K562 (cell line): ENCODE results near the gene ANXA2. TPM values are rescaled to one million over a fixed set of nuclear protein-coding genes. Genes with fewer than 3 reads are reported as not detected.

ENCODE experiments used
- CXXC5 ChIP-seq: fragments of 250-450 bp; sonication (Bioruptor Pico); IDR thresholded peaks from 2 replicates; pipeline ENCODE4 v1.8.0; 2022; ENCODE audit warnings: inconsistent platforms, mild to moderate bottlenecking, moderate library complexity
- DLX4 ChIP-seq: fragments of 250-450 bp; sonication (Bioruptor Pico); IDR thresholded peaks from 2 replicates; pipeline ENCODE4 v1.6.1; 2021; ENCODE audit warnings: mild to moderate bottlenecking
- EP400 ChIP-seq: fragments of 450-650 bp; IDR thresholded peaks from 2 replicates; pipeline ENCODE4 v1.6.1; 2017; ENCODE audit warnings: antibody characterized with exemption, mild to moderate bottlenecking, moderate library complexity
- FOSL1 ChIP-seq: fragments of 200-800 bp; sonication (Bioruptor generic); conservative IDR thresholded peaks from 2 replicates; pipeline ENCODE4 v1.6.1; 2016; ENCODE audit warnings: missing genetic modification characterization, missing compliant biosample characterization
- GABPB1 ChIP-seq: sonication (generic); formaldehyde crosslinking; IDR thresholded peaks from 2 replicates; pipeline ENCODE4 v1.8.0; 2022; ENCODE audit warnings: mild to moderate bottlenecking, missing genetic modification reagents
- KLF6 ChIP-seq: fragments of 250-450 bp; sonication (Bioruptor Pico); IDR thresholded peaks from 2 replicates; pipeline ENCODE4 v1.4.0; 2020; ENCODE audit warnings: mild to moderate bottlenecking, moderate library complexity, borderline replicate concordance
- MCM3 ChIP-seq: fragments of 450-650 bp; IDR thresholded peaks from 2 replicates; pipeline ENCODE4 v1.6.1; 2016
- MCM7 ChIP-seq, 2 experiments: fragments of 450-650 bp; IDR thresholded peaks; 2 replicates each; pipeline ENCODE4 v1.6.1; 2016 to 2018
- OTX1 ChIP-seq: fragments of 450-650 bp; formaldehyde crosslinking; IDR thresholded peaks from 2 replicates; pipeline ENCODE4 v1.4.0; 2022; ENCODE audit warnings: mild to moderate bottlenecking
- POLR2B ChIP-seq: fragments of 450-650 bp; IDR thresholded peaks from 2 replicates; pipeline ENCODE4 v1.6.1; 2018; ENCODE audit warnings: low read depth; ENCODE audit not compliant: partially characterized antibody
- PTRF ChIP-seq: fragments of 450-650 bp; IDR thresholded peaks from 2 replicates; pipeline ENCODE4 v1.6.1; 2016; ENCODE audit warnings: mild to moderate bottlenecking, missing genetic modification characterization, missing compliant biosample characterization
- SMARCE1 ChIP-seq: fragments of 450-650 bp; IDR thresholded peaks from 2 replicates; pipeline ENCODE4 v1.7.1; 2016; ENCODE audit warnings: mild to moderate bottlenecking
- TFE3 ChIP-seq: fragments of 450-650 bp; formaldehyde crosslinking; IDR thresholded peaks from 2 replicates; pipeline ENCODE4 v1.4.0; 2020; ENCODE audit warnings: mild to moderate bottlenecking, mixed read lengths
- VEZF1 ChIP-seq: fragments of 200-800 bp; sonication (Bioruptor generic); IDR thresholded peaks from 2 replicates; pipeline ENCODE4 v1.6.1; 2017; ENCODE audit warnings: missing genetic modification characterization, missing compliant biosample characterization
- ZC3H8 ChIP-seq: fragments of 450-650 bp; IDR thresholded peaks from 2 replicates; pipeline ENCODE4 v1.6.1; 2017
- ZKSCAN1 ChIP-seq: fragments of 150-350 bp; IDR thresholded peaks from 2 replicates; pipeline ENCODE4 v1.6.1; 2016; ENCODE audit warnings: low read depth, low read length
- ZNF175 ChIP-seq: fragments of 200-800 bp; sonication (Bioruptor generic); IDR thresholded peaks from 2 replicates; pipeline ENCODE4 v1.6.1; 2016; ENCODE audit warnings: low read depth, mild to moderate bottlenecking, missing genetic modification characterization, missing compliant biosample characterization
- ZNF407 ChIP-seq: fragments of 450-650 bp; IDR thresholded peaks from 2 replicates; pipeline ENCODE4 v1.6.1; 2016; ENCODE audit warnings: low read depth
- polyA plus RNA-seq, 8 experiments: library from polyadenylated mRNA; depleted of rRNA in 4 of 8; stranded (reverse) in 5 of 8; unstranded in 3 of 8; fragments of >200 nt; fragmentation: Nextera tagmentation in 2 of 8; fragmentation: Illumina TruSeq in 1 of 8; extraction: Ambion mirVana in 2 of 8; extraction: Trizol in 1 of 8; gene quantifications; 2 replicates each; pipeline versions ENCODE4 v1.2.1 to v1.2.3, GENCODE V29; 2011 to 2014; ENCODE audit warnings: inconsistent platforms in 1 of 8, missing spikeins in 1 of 8
- total RNA-seq, 7 experiments: library from RNA; depleted of rRNA in 6 of 7; stranded (reverse); fragments of >200 nt in 6 of 7; fragmentation: Illumina TruSeq in 2 of 7; extraction: Trizol in 2 of 7; gene quantifications; 2 replicates each; pipeline versions ENCODE4 v1.2.1 to v1.2.3, GENCODE V29; 2011 to 2021; ENCODE audit warnings: low replicate concordance in 1 of 7

ANXA2 gene
- total and polyA plus RNA-seq, 9 of the 15 experiments (the other 6 are each of a cell fraction or from before 2014, with no cell fraction given) = 301 to 1,102 (median 452) TPM

- no peak for TF ChIP-seq ZKSCAN1
- no peak for TF ChIP-seq VEZF1
- no peak for TF ChIP-seq ZC3H8
- TF ChIP-seq TFE3 (CRISPR knock-in tag) = no peak
- TF ChIP-seq ZNF407 = no peak
- TF ChIP-seq MCM3 = no peak
- TF ChIP-seq MCM7 (IDR thresholded peaks at IDR 0.05) = no peak
- TF ChIP-seq OTX1 (CRISPR knock-in tag) = no peak
- no peak for TF ChIP-seq PTRF (tag)
- peak; percentile 38 for TF ChIP-seq GABPB1
- 0 out of 2 replicates have a peak, but pooled peaks have one; percentile 52 for TF ChIP-seq ZNF175 (CRISPR knock-in tag)
- TF ChIP-seq SMARCE1 = no peak
- TF ChIP-seq EP400 = peak; percentile 78
- peak; percentile 72; the same call in 1 of the 2 replicates for TF ChIP-seq KLF6
- no peak for TF ChIP-seq DLX4 (CRISPR knock-in tag)
- no peak for TF ChIP-seq POLR2B
- TF ChIP-seq CXXC5 (CRISPR knock-in tag) = peak; percentile 27; the same call in 1 of the 2 replicates
- no peak for TF ChIP-seq FOSL1 (tag)
Measured at GRCh38 chr15:60396958-60397771, 621 bp downstream of the ANXA2 start (continued).
